Neutrophil (primary cell): ENCODE results near the gene C5AR1.

Experiments
- H3K27ac ChIP-seq: fragments of 200-600 bp; sonication (generic); 2 replicates; pipeline ENCODE4 v1.5.1; 2016; ENCODE audit warnings: mild to moderate bottlenecking, moderate library complexity
- H3K27me3 ChIP-seq: fragments of 200-600 bp; sonication (generic); 2 replicates; pipeline ENCODE4 v1.6.0; 2016; ENCODE audit warnings: mild to moderate bottlenecking
- H3K36me3 ChIP-seq: fragments of 200-600 bp; sonication (generic); 2 replicates; pipeline ENCODE4 v1.5.1; 2017
- H3K4me1 ChIP-seq, 2 experiments: fragments of 200-600 bp in 1 of 2; sonication (generic) in 1 of 2; 1 replicate in 1 of 2; 2 replicates in 1 of 2; pipeline versions ENCODE4 v1.5.1 to v1.6.1; 2013 to 2016; ENCODE audit warnings: low read depth in 1 of 2, low read length in 1 of 2, mild to moderate bottlenecking in 1 of 2, moderate library complexity in 1 of 2; ENCODE audit not compliant: control insufficient read depth in 1 of 2, insufficient read depth in 1 of 2
- H3K4me3 ChIP-seq, 2 experiments: fragments of 200-600 bp in 1 of 2; sonication (generic) in 1 of 2; 1 replicate in 1 of 2; 2 replicates in 1 of 2; pipeline ENCODE4 v1.5.1; 2013 to 2016; ENCODE audit warnings: low read depth in 1 of 2, low read length in 1 of 2, mild to moderate bottlenecking in 1 of 2, moderate library complexity in 1 of 2
- H3K9me3 ChIP-seq: fragments of 200-600 bp; sonication (generic); 2 replicates; pipeline ENCODE4 v1.5.1; 2016
- CTCF ChIP-seq: fragments of 200-600 bp; sonication (generic); IDR thresholded peaks from 2 replicates; pipeline ENCODE4 v1.5.1; 2016; ENCODE audit warnings: antibody characterized with exemption

The C5AR1 gene

DNA sequence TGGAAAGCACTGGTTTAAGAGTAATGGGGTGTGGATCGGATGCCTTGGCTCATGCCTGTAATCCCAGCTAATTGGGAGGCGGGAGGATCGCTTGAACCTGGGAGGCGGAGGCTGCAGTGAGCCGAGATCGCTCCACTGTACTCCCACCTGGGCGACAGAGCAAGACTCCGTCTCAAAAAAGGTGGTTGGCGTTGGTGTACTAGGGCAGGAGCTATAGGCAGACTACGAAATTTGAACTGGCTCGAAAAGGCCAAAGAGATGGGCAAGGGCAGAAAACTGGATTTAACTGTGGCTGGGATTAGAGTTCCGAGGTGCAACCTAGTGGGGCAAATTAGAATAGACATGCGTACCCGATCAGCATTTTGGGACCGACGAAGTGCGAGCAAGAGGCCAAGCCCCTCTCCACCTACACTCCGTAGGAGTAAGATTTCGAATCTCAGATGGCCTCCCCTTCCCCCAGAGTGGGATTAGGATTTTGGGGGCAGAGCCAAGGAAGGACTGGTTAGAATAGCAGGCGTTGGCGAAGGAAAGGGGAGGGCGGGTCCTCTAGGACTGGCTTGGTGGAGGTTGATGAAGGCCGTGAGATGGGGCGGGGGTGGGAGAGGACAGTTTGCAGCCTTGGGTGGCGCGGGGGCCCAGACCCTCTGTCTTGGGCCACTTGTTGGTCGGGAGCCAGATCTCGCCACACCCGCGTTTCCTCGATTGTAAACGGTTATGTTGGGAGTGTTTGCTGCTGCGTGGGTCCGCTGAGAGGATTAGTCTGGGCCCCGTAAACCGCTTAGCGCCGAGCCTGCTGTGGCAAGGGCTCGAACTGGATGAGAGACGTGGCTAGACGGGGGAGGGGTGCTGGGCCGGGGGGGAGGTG, 37.0 kb upstream of the C5AR1 start:
- no peaks in the 10 kb centered on the region for H3K9me3 ChIP-seq
- peaks cover 40% of the 10 kb centered on the region for H3K36me3 ChIP-seq
- TF ChIP-seq CTCF, result no peak
- peaks cover 34 to 41% of the 10 kb centered on the region in 2 experiments for H3K4me1 ChIP-seq
- peak overlapping the region; percentile 97 for H3K27ac ChIP-seq
- H3K4me3 ChIP-seq, result peak overlapping the region; percentile 62 to 72
- peaks cover 5% of the 10 kb centered on the region for H3K27me3 ChIP-seq

DNA sequence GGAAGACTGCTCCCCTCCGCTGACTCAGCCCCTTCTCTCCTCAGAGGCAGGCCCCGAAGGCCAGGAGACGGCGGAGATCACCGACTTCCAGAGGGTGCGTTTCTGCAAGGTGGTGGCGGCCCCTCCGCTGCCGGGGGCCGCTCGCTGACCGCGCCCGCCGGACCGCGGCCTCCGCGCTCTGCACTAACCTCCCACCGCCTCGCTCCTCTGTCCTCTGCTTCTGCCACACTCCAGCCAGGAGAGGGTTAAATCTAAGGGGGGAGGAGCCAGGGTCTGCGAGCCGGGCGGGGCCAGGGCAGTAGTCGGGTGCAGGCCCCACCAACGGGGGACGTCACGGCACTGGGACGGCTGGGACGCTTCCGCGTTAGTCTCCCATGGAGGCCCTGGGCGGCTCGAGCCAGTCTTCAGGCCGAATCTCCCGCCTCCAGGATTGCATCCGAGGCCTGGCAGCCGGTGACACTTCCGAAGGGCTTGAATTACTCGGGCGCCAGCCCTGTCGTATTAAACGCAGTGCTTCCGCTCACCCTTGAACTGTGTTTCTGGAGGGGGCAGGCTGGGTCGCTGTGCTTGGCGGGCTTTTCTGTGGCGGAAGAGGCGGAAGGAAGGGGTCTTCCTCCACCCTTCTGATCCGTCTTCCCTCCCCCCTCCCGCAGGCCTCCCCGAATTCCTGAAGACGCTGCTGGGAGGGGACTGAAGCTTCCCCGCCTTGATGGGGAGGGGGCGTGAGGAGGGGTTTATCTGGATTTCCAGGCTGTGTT, 36.2 kb upstream of the C5AR1 start:
- Histone ChIP-seq H3K4me3 (peak overlapping the region; percentile 62 to 72), H3K36me3 (peaks cover 32% of the 10 kb centered on the region), H3K4me1 (peaks cover 34 to 41% of the 10 kb centered on the region in 2 experiments), H3K27ac (peak overlapping the region; percentile 97), H3K9me3 (no peaks in the 10 kb centered on the region), H3K27me3 (peaks cover 5% of the 10 kb centered on the region)
- no peak for TF ChIP-seq CTCF

DNA sequence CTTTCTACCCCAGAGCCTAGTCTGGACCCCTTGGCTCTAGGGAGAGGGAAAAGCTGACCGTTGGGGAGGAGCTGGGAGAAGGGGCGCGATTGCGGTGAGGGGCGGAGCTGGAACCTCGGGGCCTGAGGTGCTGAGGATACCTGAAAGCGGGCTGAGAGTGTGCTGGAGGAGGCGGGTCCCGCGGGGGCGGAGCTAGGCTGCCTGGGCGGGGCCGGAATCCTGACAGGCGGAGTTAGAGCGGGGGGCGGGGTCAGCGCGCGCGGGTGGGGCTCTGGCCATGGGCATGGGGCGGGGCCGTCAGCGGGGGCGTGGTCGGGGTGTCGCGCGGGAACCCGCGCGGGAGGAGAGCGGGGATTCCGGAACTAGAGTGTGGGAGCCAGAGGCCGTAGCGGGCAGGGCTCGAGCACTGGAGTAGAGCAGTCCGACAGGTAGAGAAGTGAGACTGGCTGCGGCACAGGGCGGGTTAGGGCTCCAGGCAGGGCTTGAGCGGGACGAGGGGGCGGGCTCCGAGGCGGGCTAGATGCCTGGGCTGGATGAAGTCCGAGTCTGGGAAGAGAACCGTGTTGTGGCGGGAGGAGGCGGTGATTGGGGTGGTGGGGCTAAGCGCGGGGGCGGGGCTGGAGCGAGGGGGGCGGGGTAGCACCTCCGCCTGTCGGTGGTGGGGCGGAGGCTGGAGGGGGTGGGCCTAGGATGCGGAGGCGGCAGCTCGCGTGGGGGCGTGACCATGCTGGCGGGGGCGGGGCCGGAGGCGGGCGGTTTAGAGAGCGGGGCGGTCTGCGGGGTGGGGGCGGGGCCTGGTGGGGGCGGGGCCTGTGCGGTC, 35.4 kb upstream of the C5AR1 start, which contains the start of gene INAFM1:
Gene INAFM1, plus strand, starts transcription at position 815 of the 820 bp plus-strand sequence. CDS start 35 bp downstream, outside the sequence.
- Histone ChIP-seq H3K36me3 (peaks cover 26% of the 10 kb centered on the region), H3K27ac (peak within 1 kb of the TSS; percentile 97), H3K4me3 (peak within 1 kb of the TSS; percentile 62 to 72), H3K4me1 (peaks cover 34 to 41% of the 10 kb centered on the region in 2 experiments), H3K9me3 (no peaks in the 10 kb centered on the region), H3K27me3 (peaks cover 5% of the 10 kb centered on the region)
- no peak for TF ChIP-seq CTCF

GRCh38 chr19:47274891-47275761, 34.5 kb upstream of the C5AR1 start:
- peak overlapping the region; percentile 97 for H3K27ac ChIP-seq
- H3K9me3 ChIP-seq, result no peaks in the 10 kb centered on the region
- peak overlapping the region; percentile 56 to 58 for H3K4me3 ChIP-seq
- peaks cover 5% of the 10 kb centered on the region for H3K27me3 ChIP-seq
- TF ChIP-seq CTCF, result no peak
- peaks cover 18% of the 10 kb centered on the region for H3K36me3 ChIP-seq
- H3K4me1 ChIP-seq, result peaks cover 38 to 41% of the 10 kb centered on the region in 2 experiments
